HL-60 (cell line): ENCODE measurements around the gene SLIT2.

ENCODE experiments used
- GABPA ChIP-seq: IDR thresholded peaks from 2 replicates; pipeline ENCODE4 v1.6.1; 2012; ENCODE audit warnings: low read depth
- POLR2AphosphoS5 ChIP-seq: IDR thresholded peaks from 2 replicates; pipeline ENCODE4 v1.6.1; 2012; ENCODE audit warnings: low read depth
- TF ChIP-seq, protein P1 (sequence below): IDR thresholded peaks from one replicate; pipeline ENCODE4 v1.5.1; 2011; ENCODE audit warnings: low read length, control low read depth, inconsistent platforms; ENCODE audit not compliant: insufficient read depth

DNA sequence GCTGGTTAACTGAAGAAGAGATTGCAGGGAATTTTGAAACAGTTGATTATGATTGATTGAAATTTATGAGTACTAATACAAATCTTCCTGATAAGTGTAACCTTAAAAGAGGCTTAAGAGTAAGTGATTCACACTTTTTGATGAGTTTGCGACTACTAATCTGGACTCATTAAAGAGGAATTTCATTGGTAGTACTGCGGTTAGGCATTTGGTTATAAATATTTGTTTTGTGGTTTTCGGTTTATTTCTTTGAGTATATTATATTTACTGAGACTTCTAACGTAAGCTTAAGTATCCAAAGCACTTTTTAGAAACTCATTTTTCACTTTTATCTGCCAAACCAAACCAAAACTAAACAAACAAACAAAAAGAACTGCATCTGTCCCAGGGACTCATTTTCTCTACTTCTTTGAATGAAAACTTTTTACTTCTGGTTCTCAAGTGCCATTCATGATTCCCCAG is 20.7 kb downstream of the SLIT2 start:
- TF ChIP-seq GABPA (no peak), POLR2AphosphoS5 (no peak)
- TF ChIP-seq, protein P1, sequence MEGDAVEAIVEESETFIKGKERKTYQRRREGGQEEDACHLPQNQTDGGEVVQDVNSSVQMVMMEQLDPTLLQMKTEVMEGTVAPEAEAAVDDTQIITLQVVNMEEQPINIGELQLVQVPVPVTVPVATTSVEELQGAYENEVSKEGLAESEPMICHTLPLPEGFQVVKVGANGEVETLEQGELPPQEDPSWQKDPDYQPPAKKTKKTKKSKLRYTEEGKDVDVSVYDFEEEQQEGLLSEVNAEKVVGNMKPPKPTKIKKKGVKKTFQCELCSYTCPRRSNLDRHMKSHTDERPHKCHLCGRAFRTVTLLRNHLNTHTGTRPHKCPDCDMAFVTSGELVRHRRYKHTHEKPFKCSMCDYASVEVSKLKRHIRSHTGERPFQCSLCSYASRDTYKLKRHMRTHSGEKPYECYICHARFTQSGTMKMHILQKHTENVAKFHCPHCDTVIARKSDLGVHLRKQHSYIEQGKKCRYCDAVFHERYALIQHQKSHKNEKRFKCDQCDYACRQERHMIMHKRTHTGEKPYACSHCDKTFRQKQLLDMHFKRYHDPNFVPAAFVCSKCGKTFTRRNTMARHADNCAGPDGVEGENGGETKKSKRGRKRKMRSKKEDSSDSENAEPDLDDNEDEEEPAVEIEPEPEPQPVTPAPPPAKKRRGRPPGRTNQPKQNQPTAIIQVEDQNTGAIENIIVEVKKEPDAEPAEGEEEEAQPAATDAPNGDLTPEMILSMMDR, result no peak
